ENCODE data around the gene MZT2B.
"Not testable (repeated sequence)": the region's sequence is repeated elsewhere in the genome, so short reads cannot be mapped to it uniquely, and the experiment has no call there.

The MZT2B gene

DNA sequence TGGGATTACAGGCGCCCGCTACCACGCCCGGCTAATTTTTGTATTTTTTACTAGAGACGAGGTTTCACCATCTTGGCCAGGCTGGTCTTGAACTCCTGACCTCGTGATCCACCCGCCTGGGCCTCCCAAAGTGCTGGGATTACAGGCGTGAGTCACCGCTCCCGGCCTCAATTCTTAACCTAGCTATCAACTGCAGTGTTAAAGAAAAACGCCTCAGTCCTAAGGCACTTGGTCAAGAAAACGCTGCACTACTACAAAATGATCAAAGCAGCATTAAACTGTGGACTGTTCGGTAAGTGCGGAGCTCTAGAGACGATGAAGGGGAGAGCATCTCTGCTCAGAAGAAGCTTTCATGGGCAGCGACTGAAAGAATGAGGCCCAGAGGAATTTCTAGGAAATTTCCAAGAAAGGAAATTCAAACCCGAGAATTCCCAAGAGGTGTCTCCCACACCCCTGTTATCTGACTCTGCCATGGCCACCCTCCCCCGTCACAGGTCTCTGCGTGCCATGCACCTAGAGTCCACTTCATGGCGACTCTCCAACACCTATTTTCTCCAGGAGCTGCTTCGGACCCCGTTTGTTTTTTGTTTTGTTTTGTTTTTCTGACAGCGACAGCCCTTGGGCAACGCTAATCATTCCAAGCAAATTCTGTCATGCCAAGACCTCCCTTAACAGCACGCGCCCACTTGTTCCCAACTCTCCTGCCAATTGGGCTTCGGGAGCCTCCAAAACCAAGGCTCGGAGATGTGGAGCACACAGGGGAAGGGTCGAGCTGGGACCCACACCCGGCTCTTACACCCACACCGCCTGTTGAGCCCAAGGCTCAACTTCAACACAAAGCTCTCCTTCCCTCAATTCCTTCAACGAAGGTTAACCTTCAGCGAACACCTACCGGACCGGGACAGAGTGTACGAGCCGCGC lies 1.4 kb upstream of the MZT2B start:
- not testable (repeated sequence) for DNase-seq

GRCh38 chr2:130181325-130181879 lies 660 bp upstream of the MZT2B start, which contains the start of gene SMPD4:
Gene SMPD4 (minus strand): TSS chr2:130181602. CDS start chr2:130176592, 5,010 bp downstream.
- DNase-seq, result peak; percentile 93

GRCh38 chr2:130182826-130183511 lies 907 bp downstream of the MZT2B start:
- not testable (repeated sequence) for DNase-seq

- no peak for DNase-seq
These were observed 1.7 kb downstream of the MZT2B start for GRCh38 chr2:130183512-130184373.

- no peak for DNase-seq
These were observed 3.4 kb downstream of the MZT2B start for GRCh38 chr2:130185436-130185835.

- DNase-seq, result no peak
These were observed 3.8 kb downstream of the MZT2B start for GRCh38 chr2:130185896-130186295.

- no peak for DNase-seq
These were observed 4.3 kb downstream of the MZT2B start for GRCh38 chr2:130186391-130186790.

DNA sequence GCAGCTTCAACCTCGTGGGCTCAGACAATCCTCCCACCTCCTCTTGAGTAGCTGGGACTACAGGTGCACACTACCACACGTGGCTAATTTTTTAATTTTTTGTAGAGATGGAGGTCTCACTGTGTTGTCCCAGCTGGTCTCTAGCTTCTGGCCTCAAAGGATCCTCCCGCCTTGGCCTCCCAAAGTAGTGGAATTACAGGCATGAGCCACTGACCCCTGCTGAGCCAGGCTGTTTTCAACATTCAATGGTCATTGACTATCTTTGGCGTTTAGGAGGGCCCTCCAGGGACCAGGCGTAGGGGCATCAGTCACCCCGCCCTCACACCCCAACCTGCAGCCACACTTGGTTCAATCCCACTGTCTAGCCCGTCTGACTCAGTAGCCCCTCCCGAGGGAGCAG lies 5.2 kb downstream of the MZT2B start:
- DNase-seq, result no peak

- not testable (repeated sequence) for DNase-seq
These were observed 6.1 kb downstream of the MZT2B start for GRCh38 chr2:130187859-130188792.

GRCh38 chr2:130188958-130189357 lies 6.9 kb downstream of the MZT2B start:
- DNase-seq, result not testable (repeated sequence)

DNA sequence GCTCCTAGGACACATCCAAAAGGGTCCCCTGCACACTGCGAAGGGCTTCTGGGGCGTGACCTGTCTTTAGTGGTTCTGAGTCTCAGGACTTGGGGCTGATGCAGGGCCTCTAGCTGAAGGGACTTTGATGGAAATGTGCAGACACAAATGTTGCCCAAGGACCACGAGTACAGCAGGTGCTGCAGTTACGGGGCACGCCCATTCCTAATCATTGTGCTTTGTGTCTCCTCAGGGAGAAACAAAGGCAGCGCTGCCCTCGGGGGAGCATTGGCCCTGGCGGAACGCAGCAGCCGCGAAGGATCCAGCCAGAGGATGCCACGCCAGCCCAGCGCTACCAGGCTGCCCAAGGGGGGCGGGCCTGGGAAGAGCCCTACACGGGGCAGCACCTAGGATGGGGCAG lies 8.2 kb downstream of the MZT2B start:
- no peak for DNase-seq

GRCh38 chr2:130191319-130191718 lies 9.3 kb downstream of the MZT2B start:
- DNase-seq, result not testable (repeated sequence)

DNA sequence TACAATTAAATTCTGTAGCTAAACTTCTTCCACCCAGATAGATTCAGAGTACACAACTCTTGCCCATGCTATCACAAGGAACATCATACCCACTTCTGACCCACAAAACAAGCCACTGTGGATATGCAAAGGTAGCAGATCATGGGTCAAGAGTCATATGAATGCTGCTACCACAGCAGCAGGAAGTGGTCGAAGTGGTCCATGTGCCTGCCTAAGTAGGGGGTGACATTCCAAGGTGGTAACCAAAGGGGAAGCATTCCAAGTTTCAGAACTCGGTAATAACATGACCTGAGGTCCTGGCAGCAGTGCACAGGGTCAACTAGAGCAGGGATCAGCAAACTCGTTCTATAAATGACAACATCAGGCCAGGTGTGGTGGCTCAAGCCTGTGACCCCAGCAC lies 10.4 kb downstream of the MZT2B start:
- DNase-seq, result not testable (repeated sequence)

DNA sequence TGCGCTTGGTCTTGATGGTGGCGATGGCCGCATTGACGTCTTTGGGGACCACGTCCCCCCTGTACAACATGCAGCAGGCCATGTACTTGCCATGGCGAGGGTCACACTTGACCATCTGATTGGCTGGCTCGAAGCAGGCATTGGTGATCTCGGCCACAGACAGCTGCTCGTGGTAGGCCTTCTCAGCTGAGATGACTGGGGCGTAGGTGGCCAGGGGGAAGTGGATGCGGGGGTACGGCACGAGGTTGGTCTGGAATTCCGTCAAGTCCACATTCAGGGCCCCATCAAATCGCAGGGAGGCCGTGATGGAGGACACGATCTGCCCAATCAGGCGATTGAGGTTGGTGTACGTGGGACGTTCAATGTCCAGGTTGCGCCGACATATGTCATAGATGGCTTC lies 11.8 kb downstream of the MZT2B start:
- DNase-seq, result not testable (repeated sequence)

- DNase-seq, result not testable (repeated sequence)
These were observed 13.1 kb downstream of the MZT2B start for GRCh38 chr2:130195089-130195635.

- not testable (repeated sequence) for DNase-seq
These were observed 14.0 kb downstream of the MZT2B start for GRCh38 chr2:130196052-130196451.

DNA sequence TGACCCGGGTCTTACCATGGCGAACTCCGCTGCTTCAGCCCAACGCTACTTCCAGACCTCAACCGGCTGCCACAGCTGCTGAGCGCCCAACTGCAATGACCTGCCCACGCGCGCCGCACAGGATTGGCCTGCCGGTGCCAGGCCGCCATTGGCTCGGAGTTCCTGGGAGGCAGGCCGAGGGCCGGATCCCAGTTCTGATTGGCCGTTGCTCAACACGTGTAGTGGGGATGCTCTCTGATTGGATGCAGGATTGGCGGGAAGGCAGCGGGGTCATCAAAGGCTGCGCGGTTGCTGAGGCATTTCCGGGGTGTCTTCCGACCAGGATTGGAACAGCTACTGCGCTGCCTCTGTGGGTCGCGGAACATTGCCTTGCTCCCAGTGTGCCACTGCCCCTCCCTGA lies 16.3 kb downstream of the MZT2B start, which contains the start of gene TUBA3E:
TUBA3E (minus strand) TSS at position 97 of the 400 bp plus-strand sequence; CDS start at position 18, 79 bp downstream.
- no peak for DNase-seq

GRCh38 chr2:130202518-130202917 lies 20.5 kb downstream of the MZT2B start:
- DNase-seq, result not testable (repeated sequence)

- not testable (repeated sequence) for DNase-seq
These were observed 21.1 kb downstream of the MZT2B start for GRCh38 chr2:130203150-130203549.

- not testable (repeated sequence) for DNase-seq
These were observed 25.0 kb downstream of the MZT2B start for GRCh38 chr2:130207051-130207450.

- not testable (repeated sequence) for DNase-seq
These were observed 37.1 kb downstream of the MZT2B start for GRCh38 chr2:130219147-130219546.

All from NCI-H1694 (cell line).